Fibroblast of pulmonary artery (primary cell): ENCODE data around the gene HJURP.

Experiments
- DNase-seq: peaks from one replicate; pipeline ENCODE4 v3.0.0-alpha.2; 2010; ENCODE audit warnings: low read depth
- H3K4me3 ChIP-seq: replicated peaks from 2 replicates; pipeline ENCODE4 v1.5.1; 2011; ENCODE audit warnings: low read depth, mild to moderate bottlenecking, control low read depth, low read length, moderate library complexity
- CTCF ChIP-seq: IDR thresholded peaks from 2 replicates; pipeline ENCODE4 v1.5.1; 2011; ENCODE audit warnings: mild to moderate bottlenecking, control low read depth, low read length, inconsistent platforms; ENCODE audit errors: missing control alignments

The HJURP gene

DNA sequence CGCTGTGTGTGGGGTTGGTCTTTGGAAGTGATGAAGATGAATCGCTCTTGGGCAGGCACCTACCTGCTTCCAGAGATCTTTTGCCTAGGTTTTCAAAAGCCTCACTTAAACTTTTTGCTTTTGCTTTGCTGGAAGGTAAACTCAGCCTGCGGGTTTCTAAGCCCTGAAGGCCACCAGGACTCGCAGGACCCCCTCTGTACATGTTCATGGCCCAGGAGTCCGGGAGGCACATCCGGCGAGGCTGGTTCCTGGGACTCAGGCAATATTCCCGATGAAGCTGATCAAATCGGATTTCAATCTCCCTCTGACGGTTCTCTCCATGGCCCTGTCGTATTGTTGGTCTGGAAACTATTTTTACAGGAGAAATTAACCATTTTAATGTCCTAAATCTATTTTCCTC, 13.2 kb downstream of the HJURP start:
- no peak overlapping the region for H3K4me3 ChIP-seq
- no peak for TF ChIP-seq CTCF
- no peak for DNase-seq

DNA sequence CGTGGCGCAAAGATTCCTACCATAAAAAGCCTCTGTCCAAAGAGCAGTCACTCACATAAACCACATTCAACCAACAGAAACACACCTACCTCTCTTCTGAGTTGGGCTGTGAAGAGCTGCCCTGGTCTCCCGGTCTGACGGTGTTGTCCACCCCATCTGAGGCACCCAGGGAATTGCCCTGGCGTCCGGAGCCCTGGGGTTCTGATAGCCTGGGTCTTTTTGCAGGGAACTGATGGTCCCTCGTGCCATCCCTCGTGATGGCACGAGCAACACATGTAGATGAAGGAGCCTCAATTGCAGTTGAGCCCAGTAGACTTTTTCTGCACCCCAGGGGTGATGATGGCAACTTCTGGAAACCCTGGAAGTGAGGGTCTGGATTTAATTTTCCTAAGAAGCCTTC, 13.8 kb downstream of the HJURP start:
- H3K4me3 ChIP-seq: no peak overlapping the region
- TF ChIP-seq CTCF: no peak
- DNase-seq: no peak

- no peak for DNase-seq
- no peak for TF ChIP-seq CTCF
- no peak overlapping the region for H3K4me3 ChIP-seq
Measured at GRCh38 chr2:233839447-233839820, 14.9 kb downstream of the HJURP start.

DNA sequence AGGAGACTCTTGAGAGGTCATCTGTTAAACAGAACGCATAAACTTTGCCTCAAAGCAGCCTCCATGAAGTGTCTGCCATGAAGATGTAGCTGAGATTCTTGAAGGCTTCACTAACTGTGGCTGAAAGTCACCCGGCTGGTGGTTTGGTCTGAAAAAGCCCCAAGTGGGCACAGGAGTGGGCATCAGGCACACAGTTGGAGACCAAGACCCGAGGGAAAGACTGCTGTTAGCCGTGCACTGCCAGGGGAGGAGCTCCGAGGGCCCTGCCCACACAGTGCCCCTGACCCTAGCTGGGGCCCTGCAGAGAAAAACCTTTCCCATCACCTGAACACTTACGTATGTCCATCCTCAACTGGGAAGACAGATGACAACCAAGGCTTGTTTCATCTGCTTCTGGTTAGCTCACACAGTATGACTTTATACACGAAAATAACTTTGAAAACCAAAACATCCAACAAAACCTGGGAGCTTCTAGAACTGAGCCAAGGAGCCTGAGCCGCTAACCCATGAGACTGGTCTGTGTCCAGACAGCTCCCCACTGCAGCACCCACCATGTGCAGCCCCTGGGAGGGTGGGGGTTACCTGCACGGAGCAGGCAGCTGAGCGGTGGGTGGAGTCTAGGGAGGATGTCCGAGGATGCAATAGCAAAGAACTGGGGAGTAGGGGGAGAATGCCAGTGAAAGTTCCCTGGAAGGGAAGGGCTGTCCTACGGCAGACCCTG, 15.4 kb downstream of the HJURP start:
- DNase-seq: no peak
- H3K4me3 ChIP-seq: no peak overlapping the region
- TF ChIP-seq CTCF: no peak

- no peak for TF ChIP-seq CTCF
- H3K4me3 ChIP-seq: no peak overlapping the region
- DNase-seq: no peak
Measured at GRCh38 chr2:233838251-233838650, 16.1 kb downstream of the HJURP start.

GRCh38 chr2:233837694-233838229, 16.6 kb downstream of the HJURP start:
- no peak for TF ChIP-seq CTCF
- no peak overlapping the region for H3K4me3 ChIP-seq
- DNase-seq: no peak

DNA sequence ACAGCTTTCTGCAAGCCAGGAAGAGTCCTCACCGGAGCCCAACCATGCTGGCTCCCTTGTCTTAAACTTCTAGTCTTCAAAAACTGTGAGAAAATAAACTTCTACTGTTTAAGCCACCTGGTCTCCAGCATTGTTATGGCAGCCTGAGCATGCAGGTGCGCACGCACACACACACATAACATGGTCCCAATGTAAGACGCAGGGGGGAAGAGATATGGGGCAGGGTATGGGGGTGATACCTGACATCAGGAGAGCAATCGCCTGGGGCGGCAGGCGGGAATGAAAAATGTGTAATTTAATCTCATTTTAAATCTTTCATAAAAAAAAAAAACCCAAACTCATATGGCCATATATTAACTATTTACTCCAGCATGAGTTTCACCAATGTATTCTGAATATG, 18.0 kb downstream of the HJURP start:
- TF ChIP-seq CTCF: no peak
- no peak for DNase-seq
- H3K4me3 ChIP-seq: no peak overlapping the region
